Ovary (tissue), 3 donors: ENCODE measurements around the gene CACNA1F.

Experiments
- CTCF ChIP-seq, 3 donors: fragments of 450-650 bp in 2 of 3; fragments of 200-600 bp in 1 of 3; IDR thresholded peaks; one replicate each; pipeline versions ENCODE4 v1.5.1 to v1.8.0; 2016 to 2022; ENCODE audit warnings: antibody characterized with exemption in 3 of 3, mild to moderate bottlenecking in 1 of 3
- POLR2A ChIP-seq: fragments of 450-650 bp; IDR thresholded peaks from one replicate; pipeline ENCODE4 v1.6.1; 2017; ENCODE audit warnings: antibody characterized with exemption, mild to moderate bottlenecking, moderate library complexity
- donor health status: DM: no; HTN: no; CAD: no.

GRCh38 chrX:49278081-49278480 is 44.9 kb upstream of the CACNA1F start:
- TF ChIP-seq CTCF (IDR thresholded peaks at IDR 0.05): no peak
- TF ChIP-seq POLR2A: no peak
